ENCODE results near the gene ESRRB. TPM values are rescaled to one million over a fixed set of nuclear protein-coding genes. Genes with fewer than 3 reads are reported as not detected.
A peak's percentile ranks its signal among the peaks of the same experiment; 100 is the strongest.

The ESRRB gene
- total RNA-seq, 1 experiment from 2014 or later = 0.03 TPM

- no peaks in the 10 kb centered on the region for H3K9me3 ChIP-seq
- H3K4me3 ChIP-seq = no peak overlapping the region
- H3K36me3 ChIP-seq = no peaks in the 10 kb centered on the region
- DNase-seq = no peak
- H3K27me3 ChIP-seq = no peaks in the 10 kb centered on the region
Observed at GRCh38 chr14:76495983-76496382, 120.0 kb downstream of the ESRRB start.

DNA sequence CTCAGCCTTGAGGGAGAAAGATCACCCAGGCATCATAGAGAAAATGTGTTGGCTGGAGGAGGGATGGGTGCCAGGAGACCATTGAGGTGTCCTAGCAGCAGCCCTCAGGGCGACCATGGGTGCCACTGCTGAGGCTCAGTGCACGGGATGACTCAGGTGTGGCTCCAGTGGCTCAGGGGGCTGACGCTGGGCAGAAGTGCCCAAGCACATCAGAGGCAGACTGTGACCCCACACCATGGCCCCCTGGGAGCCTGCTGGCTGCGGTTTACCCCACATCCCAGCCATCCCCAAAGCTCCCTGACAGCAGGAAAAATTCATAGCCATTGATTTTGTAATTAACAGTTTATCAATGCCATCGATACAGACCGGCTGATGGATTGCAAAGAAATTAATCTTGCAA is 120.7 kb downstream of the ESRRB start:
- H3K9me3 ChIP-seq = no peaks in the 10 kb centered on the region
- DNase-seq = no peak
- H3K27me3 ChIP-seq = no peaks in the 10 kb centered on the region
- H3K4me3 ChIP-seq = no peak overlapping the region
- no peaks in the 10 kb centered on the region for H3K36me3 ChIP-seq

GRCh38 chr14:76497550-76498462 is 121.9 kb downstream of the ESRRB start:
- Histone ChIP-seq H3K36me3 (no peaks in the 10 kb centered on the region), H3K27me3 (no peaks in the 10 kb centered on the region), H3K4me3 (no peak overlapping the region), H3K9me3 (no peaks in the 10 kb centered on the region)
- DNase-seq = no peak

GRCh38 chr14:76498463-76498935 is 122.6 kb downstream of the ESRRB start:
- Histone ChIP-seq H3K36me3 (no peaks in the 10 kb centered on the region), H3K4me3 (no peak overlapping the region), H3K27me3 (no peaks in the 10 kb centered on the region), H3K9me3 (no peaks in the 10 kb centered on the region)
- DNase-seq = no peak

DNA sequence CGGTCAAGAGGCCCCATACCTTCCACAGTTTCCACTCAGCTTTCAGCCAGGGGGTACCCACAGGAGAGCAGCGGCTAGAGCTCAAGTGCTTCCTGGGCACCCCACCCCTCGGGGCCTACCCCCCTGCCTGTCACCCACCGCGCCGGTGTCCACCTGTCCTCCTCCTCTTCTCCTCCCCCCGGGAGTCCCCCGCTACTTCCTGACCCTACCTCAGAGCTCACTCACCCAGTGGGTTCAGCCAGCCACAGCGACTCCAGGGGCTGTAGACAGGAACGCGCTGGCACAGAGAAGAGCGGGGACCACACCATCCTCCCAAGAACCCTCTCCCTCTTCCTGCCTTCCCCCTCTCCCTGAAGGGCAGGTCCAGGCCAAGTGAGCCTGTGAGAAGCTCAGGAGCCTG is 123.0 kb downstream of the ESRRB start:
- no peaks in the 10 kb centered on the region for H3K27me3 ChIP-seq
- H3K36me3 ChIP-seq = no peaks in the 10 kb centered on the region
- no peak overlapping the region for H3K4me3 ChIP-seq
- DNase-seq = no peak
- no peaks in the 10 kb centered on the region for H3K9me3 ChIP-seq

DNA sequence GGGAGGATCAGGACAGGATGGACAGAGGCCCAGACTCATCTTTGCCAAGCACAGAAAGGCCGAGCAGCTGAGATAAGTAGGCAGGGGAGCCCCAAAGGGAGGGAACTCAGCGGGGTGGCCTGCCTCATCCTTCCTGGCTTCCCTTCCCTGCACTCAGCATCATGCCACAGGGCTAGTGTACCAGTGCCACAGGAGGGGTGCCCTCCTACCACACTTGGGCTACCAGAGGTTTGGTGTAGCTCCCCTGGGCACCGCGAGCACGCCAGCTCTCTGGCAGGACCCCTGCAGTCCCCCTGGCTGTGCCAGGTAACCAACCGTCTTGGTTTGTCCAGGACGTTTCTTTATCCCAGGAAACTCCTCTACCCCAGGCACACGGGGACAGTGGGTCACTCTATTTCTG is 123.5 kb downstream of the ESRRB start:
- no peaks in the 10 kb centered on the region for H3K9me3 ChIP-seq
- no peaks in the 10 kb centered on the region for H3K36me3 ChIP-seq
- H3K4me3 ChIP-seq = no peak overlapping the region
- H3K27me3 ChIP-seq = no peaks in the 10 kb centered on the region
- DNase-seq = peak; percentile 44

GRCh38 chr14:76500011-76500410 is 124.1 kb downstream of the ESRRB start:
- no peaks in the 10 kb centered on the region for H3K36me3 ChIP-seq
- H3K27me3 ChIP-seq = no peaks in the 10 kb centered on the region
- no peaks in the 10 kb centered on the region for H3K9me3 ChIP-seq
- no peak overlapping the region for H3K4me3 ChIP-seq
- DNase-seq = peak; percentile 83

DNA sequence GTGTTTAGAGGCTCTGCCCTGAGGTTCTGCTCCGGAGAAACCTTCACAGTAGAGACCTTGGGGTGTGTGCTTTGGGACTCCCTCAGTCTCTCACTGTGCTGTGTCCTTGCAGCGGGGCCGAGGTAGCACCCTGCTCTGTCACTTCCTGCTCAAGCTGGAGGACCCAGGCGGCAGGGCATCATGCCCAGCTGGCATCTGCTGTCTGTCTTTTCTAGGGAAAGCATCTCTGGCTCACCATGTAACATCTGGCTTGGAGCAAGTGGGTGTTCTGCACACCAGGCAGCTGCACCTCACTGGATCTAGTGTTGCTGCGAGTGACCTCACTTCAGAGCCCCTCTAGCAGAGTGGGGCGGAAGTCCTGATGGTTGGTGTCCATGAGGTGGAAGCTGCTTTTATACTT is 124.5 kb downstream of the ESRRB start:
- Histone ChIP-seq H3K4me3 (no peak overlapping the region), H3K9me3 (no peaks in the 10 kb centered on the region), H3K27me3 (no peaks in the 10 kb centered on the region), H3K36me3 (no peaks in the 10 kb centered on the region)
- peak; percentile 79 for DNase-seq

GRCh38 chr14:76501156-76501720 is 125.3 kb downstream of the ESRRB start:
- Histone ChIP-seq H3K36me3 (no peaks in the 10 kb centered on the region), H3K4me3 (no peak overlapping the region), H3K27me3 (no peaks in the 10 kb centered on the region), H3K9me3 (no peaks in the 10 kb centered on the region)
- DNase-seq = no peak

- H3K36me3 ChIP-seq = no peaks in the 10 kb centered on the region
- H3K4me3 ChIP-seq = no peak overlapping the region
- DNase-seq = no peak
- H3K27me3 ChIP-seq = no peaks in the 10 kb centered on the region
- H3K9me3 ChIP-seq = no peaks in the 10 kb centered on the region
Observed at GRCh38 chr14:76502219-76502618, 126.3 kb downstream of the ESRRB start.

GRCh38 chr14:76502638-76503037 is 126.7 kb downstream of the ESRRB start:
- Histone ChIP-seq H3K36me3 (no peaks in the 10 kb centered on the region), H3K4me3 (no peak overlapping the region), H3K27me3 (no peaks in the 10 kb centered on the region), H3K9me3 (no peaks in the 10 kb centered on the region)
- no peak for DNase-seq

DNA sequence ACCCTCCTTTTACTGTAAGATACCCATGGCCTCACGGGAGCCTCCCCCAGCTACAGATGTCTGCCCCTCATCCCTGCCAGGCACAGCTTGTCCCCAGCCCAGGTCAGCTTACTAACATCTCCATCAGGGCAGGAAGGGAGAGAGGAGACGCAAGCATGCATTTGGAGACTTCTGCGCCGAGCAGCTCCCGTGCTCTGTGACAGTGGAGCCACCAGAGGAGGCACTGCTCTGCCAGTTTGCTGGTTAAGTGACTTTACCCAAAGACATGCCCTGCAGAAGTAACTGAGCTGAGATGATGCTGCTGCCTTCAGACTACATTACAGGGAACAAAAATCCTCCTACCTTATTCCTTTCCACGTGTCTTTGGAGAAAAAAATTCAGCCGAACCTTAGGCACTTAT is 133.4 kb downstream of the ESRRB start:
- Histone ChIP-seq H3K36me3 (no peaks in the 10 kb centered on the region), H3K27me3 (no peaks in the 10 kb centered on the region), H3K4me3 (no peak overlapping the region), H3K9me3 (no peaks in the 10 kb centered on the region)
- DNase-seq = no peak

DNA sequence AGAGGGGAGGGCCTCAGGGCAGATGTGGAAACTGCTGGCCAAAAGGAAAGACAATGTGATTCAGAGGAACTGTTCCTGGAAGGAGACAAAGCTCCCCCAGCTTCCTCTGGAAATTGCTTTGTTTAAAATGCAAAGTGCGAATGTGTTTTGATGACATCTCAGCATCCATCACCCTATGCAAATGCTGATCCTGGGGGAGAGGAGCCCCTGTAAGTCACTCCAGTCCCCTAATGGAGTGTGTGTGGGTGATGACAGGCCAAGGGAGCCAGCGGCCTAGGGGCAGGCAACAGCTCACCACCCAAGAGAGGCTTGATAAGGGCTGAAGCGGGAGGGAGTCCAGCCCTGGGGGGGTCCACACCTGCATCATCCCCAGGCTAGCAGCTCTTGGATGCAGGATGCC is 134.2 kb downstream of the ESRRB start:
- Histone ChIP-seq H3K27me3 (no peaks in the 10 kb centered on the region), H3K9me3 (no peaks in the 10 kb centered on the region), H3K36me3 (no peaks in the 10 kb centered on the region), H3K4me3 (no peak overlapping the region)
- no peak for DNase-seq

DNA sequence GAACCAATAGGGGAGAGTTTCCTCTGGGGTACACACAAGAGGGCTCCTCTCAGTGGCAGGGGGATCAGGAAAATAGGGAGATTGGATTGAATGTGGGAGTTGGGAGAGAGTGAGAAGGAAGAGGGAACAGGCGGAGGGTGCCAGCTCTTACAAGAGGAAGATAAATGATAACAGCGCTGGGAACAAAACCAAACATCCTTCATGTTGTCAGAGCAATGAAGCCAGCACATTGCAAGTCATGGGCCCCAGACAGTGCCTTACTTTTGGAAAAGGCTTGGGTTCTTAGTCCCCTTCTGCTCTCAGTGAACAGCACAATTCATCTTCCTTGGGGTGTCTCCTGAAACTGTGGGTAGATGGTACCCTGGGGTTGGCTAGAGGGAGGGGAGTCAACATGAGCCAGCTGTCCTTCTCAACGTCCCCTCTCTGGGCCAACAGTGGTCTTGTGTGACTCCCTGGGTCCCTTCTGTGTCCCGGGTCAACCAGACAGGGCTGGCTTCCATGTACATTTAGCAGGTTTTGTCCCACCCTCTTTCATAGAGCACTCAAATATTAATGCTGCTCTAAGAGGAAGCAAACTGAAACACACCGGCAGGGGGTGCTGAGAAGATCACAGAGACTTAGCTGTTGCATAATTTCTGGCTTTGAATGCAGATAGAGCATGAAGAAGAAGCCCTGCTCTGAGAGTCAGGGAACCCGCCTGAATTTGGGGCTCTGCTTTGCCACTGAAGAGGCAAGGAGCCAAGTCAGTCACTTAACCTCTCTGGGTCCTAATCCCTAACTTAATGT is 138.5 kb downstream of the ESRRB start:
- Histone ChIP-seq H3K4me3 (no peak overlapping the region), H3K9me3 (no peaks in the 10 kb centered on the region), H3K27me3 (no peaks in the 10 kb centered on the region), H3K36me3 (no peaks in the 10 kb centered on the region)
- peak; percentile 4 for DNase-seq

DNA sequence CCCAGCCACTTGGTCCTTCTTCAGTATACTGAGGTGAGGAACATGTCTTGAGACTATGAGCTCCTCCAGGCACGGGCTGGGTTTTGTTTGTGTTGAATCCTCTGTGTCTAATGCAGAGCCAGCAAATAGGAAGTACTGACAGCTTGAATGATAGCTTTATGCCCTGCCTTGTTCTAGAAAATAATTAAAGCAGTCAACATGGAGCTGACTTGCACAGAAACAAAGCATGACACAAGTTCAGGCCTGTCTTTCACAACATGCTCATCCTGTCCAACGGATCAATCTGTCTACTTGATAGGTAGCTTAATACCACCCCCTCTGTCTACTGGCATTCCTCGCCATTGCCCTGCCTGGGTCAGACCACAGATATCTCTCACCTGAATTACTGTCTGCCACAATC is 140.9 kb downstream of the ESRRB start:
- no peak for DNase-seq
- no peaks in the 10 kb centered on the region for H3K36me3 ChIP-seq
- no peak overlapping the region for H3K4me3 ChIP-seq
- no peaks in the 10 kb centered on the region for H3K27me3 ChIP-seq
- no peaks in the 10 kb centered on the region for H3K9me3 ChIP-seq

DNA sequence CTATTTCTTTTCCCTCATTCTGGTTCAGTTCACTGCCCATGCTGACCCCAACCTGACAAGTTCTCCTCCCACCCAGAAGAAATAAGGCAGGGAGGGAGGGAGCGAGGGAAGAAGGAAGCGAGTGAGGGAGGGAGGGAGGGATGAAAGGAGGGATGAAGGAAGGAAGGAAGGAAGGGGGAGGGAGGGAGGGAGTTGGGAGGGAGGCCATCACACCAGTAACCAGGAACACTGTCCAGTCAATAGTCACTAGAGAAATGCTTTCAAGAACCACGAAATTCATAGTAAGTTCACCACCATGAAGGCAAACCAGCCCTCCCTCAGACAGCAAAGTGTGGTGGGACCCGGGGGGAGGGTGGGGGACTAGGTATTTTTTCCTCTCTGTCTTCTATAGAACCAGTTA is 142.4 kb downstream of the ESRRB start:
- Histone ChIP-seq H3K9me3 (no peaks in the 10 kb centered on the region), H3K4me3 (no peak overlapping the region), H3K27me3 (peaks cover 2% of the 10 kb centered on the region; the same call in 1 of the 2 replicates), H3K36me3 (no peaks in the 10 kb centered on the region)
- no peak for DNase-seq

DNA sequence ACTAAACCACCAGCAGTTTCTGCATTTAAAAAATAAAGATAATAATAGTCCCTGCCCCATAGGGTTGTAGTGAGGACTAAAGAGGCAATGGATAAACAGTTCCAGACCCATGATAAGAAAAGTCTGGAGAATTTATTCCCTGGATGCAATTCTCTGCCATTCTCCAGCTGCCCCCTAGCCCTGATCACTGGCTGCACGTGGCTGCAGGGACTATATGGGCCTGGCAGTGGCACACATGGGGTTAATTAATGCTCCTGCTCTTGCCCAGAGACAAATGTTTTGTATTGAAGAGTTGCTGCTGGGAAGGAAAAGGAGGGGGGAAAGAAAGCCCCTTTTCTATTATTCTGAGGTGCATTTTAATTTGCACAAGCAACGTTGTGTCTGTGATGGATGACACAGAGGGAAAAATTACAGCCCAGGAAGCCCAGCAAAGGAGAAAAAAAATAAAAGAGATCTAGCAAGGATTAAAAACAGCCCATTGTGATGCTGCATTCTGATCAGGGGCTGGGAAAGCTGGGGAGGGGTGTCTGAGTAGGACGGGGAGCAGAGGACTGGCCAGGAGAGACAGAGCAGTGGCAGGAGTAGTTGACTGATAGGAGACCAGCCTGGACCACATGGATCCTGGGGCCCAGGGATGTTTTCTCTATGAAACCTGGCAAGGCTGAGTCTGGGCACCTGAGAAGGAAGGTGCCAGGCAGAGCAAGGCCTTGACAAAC is 149.3 kb downstream of the ESRRB start:
- Histone ChIP-seq H3K4me3 (no peak overlapping the region), H3K27me3 (peaks cover 2% of the 10 kb centered on the region; the same call in 1 of the 2 replicates), H3K9me3 (no peaks in the 10 kb centered on the region), H3K36me3 (no peaks in the 10 kb centered on the region)
- no peak for DNase-seq
